ENCODE data around the gene GFAP. TPM values are rescaled to one million over a fixed set of nuclear protein-coding genes. Genes with fewer than 3 reads are reported as not detected.

Gene GFAP
- total and polyA plus RNA-seq, 12 donors: 0.39 to 9.1 (median 1.4) TPM; not detected in 1

- H3K27ac ChIP-seq: no peak overlapping the region
- no peak for TF ChIP-seq POLR2A (IDR thresholded peaks at IDR 0.05)
- peak; percentile 55 to 93 (median 85) for TF ChIP-seq CTCF (IDR thresholded peaks at IDR 0.05)
- intact Hi-C loops (cut with DNase I): loop anchor here (2.0 to 10.0 kb wide), 4 partner anchors 101 to 185 kb away; no protein-coding TSS in a partner anchor
- H3K9me3 ChIP-seq (replicated peaks in 1 of 3): no peaks in the 10 kb centered on the region
- peaks cover 9 to 18% of the 10 kb centered on the region in 2 donors for H3K4me1 ChIP-seq (replicated peaks in 1 of 2)
- DNase-seq: peak; percentile 82 to 93 (median 88)
- no peaks in the 10 kb centered on the region for H3K27me3 ChIP-seq
- 0 to 14% (median 9%) methylated on average over 3 to 9 of the region's 9 CpGs for WGBS, 4 donors
- no peak overlapping the region for H3K4me3 ChIP-seq
- H3K36me3 ChIP-seq (replicated peaks in 1 of 2): no peaks in the 10 kb centered on the region
Measured at GRCh38 chr17:44919885-44920564, 4.7 kb upstream of the GFAP start.

- Histone ChIP-seq H3K4me3 (no peak overlapping the region), H3K36me3 (replicated peaks in 1 of 2) (no peaks in the 10 kb centered on the region), H3K27ac (no peak overlapping the region), H3K27me3 (no peaks in the 10 kb centered on the region), H3K4me1 (replicated peaks in 1 of 2) (peaks cover 9 to 18% of the 10 kb centered on the region in 2 donors), H3K9me3 (replicated peaks in 1 of 3) (no peaks in the 10 kb centered on the region)
- WGBS, 4 donors: 69 to 88% (median 76%) methylated on average over 2 of the region's 2 CpGs
- TF ChIP-seq CTCF (IDR thresholded peaks at IDR 0.05) (no peak), POLR2A (IDR thresholded peaks at IDR 0.05) (no peak)
- DNase-seq: peak in 1 of 7 donors; percentile 11
- intact Hi-C loops (cut with DNase I): loop anchor here in 1 of 2 donors (10.0 kb wide), 1 partner anchor 185 kb away; no protein-coding TSS in a partner anchor
Measured at GRCh38 chr17:44919411-44919810, 4.1 kb upstream of the GFAP start.

- Histone ChIP-seq H3K4me1 (replicated peaks in 1 of 2) (peaks cover 9 to 18% of the 10 kb centered on the region in 2 donors), H3K4me3 (no peak overlapping the region), H3K9me3 (replicated peaks in 1 of 3) (no peaks in the 10 kb centered on the region), H3K27ac (no peak overlapping the region), H3K36me3 (replicated peaks in 1 of 2) (no peaks in the 10 kb centered on the region), H3K27me3 (no peaks in the 10 kb centered on the region)
- intact Hi-C loops (cut with DNase I): loop anchor here in 1 of 2 donors (10.0 kb wide), 1 partner anchor 187 kb away; no protein-coding TSS in a partner anchor
- peak in 1 of 7 donors; percentile 12 for DNase-seq
- WGBS, 4 donors: 91 to 94% (median 93%) methylated on average over 2 of the region's 2 CpGs
- TF ChIP-seq CTCF (IDR thresholded peaks at IDR 0.05): no peak
- TF ChIP-seq POLR2A (IDR thresholded peaks at IDR 0.05): no peak
Measured at GRCh38 chr17:44918006-44918405, 2.7 kb upstream of the GFAP start.

- Histone ChIP-seq H3K36me3 (replicated peaks in 1 of 2) (no peaks in the 10 kb centered on the region), H3K27ac (peak overlapping the region in 1 of 5 donors; percentile 34), H3K27me3 (no peaks in the 10 kb centered on the region), H3K4me3 (no peak overlapping the region), H3K9me3 (replicated peaks in 1 of 3) (no peaks in the 10 kb centered on the region), H3K4me1 (replicated peaks in 1 of 2) (peaks cover 9 to 18% of the 10 kb centered on the region in 2 donors)
- intact Hi-C loops (cut with DNase I): loop anchor here in 1 of 2 donors (10.0 kb wide), 1 partner anchor 187 kb away; no protein-coding TSS in a partner anchor
- peak in 1 of 7 donors; percentile 5 for DNase-seq
- TF ChIP-seq POLR2A (IDR thresholded peaks at IDR 0.05): no peak
- no peak for TF ChIP-seq CTCF (IDR thresholded peaks at IDR 0.05)
- WGBS, 4 donors: 85 to 94% (median 90%) methylated on average over 6 of the region's 6 CpGs
Measured at GRCh38 chr17:44917456-44917855, 2.2 kb upstream of the GFAP start.
